ENCODE measurements around the gene CHRNA9.
"Not testable (repeated sequence)": the region's sequence is repeated elsewhere in the genome, so short reads cannot be mapped to it uniquely, and the experiment has no call there.

The CHRNA9 gene, protein sequence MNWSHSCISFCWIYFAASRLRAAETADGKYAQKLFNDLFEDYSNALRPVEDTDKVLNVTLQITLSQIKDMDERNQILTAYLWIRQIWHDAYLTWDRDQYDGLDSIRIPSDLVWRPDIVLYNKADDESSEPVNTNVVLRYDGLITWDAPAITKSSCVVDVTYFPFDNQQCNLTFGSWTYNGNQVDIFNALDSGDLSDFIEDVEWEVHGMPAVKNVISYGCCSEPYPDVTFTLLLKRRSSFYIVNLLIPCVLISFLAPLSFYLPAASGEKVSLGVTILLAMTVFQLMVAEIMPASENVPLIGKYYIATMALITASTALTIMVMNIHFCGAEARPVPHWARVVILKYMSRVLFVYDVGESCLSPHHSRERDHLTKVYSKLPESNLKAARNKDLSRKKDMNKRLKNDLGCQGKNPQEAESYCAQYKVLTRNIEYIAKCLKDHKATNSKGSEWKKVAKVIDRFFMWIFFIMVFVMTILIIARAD

DNA sequence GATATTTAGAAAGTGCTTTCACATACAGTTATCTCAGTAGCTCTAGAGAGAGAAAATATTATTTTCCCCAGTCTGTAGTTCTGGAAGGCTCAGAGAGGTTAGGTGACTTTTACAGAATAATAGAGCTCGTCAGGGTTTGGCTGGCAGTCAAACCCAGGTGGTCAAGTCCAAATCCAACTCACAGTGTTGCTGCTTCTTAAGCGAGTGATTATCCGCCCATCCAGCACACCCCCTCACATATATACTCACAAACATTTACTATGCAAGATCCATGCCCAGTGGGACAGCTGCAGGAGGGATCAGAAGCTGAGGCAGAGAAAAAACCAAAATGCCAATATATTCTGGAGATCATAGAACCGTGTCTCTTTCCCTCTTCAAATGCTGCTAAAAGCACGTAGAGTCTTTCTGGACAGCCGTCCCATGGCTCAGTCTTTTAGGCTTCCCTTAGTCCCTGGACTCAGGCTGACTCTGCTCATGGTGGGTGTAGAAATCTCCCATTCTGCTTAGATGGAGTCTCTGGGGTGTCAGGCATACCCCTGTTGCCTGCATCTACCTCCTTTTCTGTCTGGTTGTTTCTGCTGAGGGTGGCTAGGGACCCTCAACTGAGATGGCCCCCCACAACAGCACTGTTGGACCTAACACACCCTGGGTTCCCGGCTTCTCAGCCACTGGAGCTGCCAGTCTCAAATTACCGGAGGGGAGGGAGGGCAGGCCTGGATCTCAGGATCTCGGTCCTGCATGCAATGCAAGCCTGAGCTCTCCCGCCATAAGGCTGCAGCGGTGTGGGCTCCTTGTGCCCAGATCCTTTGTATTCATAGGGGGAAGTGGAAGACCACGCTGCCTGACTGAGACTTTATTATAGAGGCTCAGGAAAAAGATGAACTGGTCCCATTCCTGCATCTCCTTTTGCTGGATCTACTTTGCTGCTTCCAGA is at the start of gene CHRNA9:
CHRNA9 (plus strand) TSS at position 743 of the 934 bp plus-strand sequence; CDS start at position 878, 135 bp downstream.
- DNase-seq (ENCODE audit: low read depth in 2 of 2): no peak

DNA sequence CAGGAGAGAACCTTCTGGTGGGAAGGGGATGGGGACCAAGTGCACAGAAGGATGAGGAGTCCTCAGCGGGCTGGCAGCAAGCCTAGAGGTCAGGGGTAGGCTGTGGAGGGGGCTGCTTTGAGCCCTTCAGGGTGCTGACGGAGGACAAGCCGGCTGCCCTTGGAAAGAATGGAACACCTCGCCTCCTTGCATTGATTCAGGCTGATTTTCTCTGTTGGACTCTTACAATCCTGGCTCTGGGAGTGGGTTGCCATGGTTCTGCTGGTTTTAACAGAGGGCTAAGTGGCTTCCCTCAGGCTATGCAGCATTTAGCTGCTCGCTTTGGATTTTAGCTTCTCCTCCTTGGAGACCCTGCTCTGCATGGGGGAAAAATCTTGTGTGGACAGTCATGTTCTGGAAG is 49.4 kb upstream of the CHRNA9 start:
- no peak for DNase-seq (ENCODE audit: low read depth in 2 of 2)

DNA sequence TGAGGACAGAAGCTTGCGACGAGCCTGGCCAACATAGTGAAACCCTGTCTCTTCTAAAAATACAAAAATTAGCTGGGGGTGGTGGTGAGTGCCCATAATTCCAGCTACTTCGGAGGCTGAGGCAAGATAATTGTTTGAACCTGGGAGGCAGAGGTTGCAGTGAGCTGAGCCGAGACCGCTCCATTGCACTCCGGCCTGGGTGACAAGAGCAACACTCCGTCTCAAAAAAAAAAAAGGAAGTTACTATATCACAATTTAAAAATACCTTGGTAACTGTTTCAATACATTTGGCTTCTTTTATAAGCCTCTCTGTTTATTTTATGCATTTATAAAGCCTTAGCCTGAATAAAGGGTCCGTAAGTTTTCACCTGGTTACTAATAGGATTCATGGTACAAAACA is 46.6 kb upstream of the CHRNA9 start:
- DNase-seq (ENCODE audit: low read depth in 2 of 2): no peak

DNA sequence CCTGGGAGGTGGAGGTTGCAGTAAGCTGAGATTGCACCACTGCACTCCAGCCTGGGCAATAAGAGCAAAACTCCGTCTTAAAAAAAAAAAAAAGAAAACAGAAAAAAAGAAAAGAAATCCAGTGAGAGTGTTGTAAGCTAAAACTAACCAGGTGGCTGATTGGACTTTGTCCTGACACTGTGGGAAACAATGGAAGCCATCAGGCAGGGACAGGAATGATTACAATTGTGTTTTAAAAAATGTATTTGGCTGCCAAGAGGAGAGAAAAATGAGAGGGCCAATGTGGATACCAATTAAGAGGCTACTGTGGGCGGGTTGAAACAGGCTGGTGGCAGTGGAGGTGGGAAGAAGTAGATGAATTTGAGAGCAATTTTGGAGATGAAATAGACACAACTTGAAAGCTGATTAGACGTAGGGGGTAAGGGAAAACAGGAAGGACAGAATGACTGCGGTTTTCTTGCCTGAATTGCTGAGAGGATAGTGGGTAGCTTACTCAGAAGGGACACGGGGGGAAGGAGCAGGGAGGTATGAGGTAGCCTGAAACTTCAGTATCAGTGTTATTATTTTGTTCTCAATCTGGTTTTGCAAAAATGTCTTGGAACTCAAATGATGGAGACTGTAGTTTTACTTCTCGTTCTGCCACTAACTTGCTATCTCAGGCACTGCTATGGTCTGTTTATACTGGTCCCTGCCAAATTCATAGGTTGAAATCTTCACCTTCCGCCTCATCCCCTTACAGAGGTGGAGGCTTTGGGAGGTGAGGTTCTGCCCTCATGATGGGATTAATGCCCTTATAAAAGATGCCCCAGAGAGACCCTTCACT is 45.6 kb upstream of the CHRNA9 start:
- no peak for DNase-seq (ENCODE audit: low read depth in 2 of 2)

DNA sequence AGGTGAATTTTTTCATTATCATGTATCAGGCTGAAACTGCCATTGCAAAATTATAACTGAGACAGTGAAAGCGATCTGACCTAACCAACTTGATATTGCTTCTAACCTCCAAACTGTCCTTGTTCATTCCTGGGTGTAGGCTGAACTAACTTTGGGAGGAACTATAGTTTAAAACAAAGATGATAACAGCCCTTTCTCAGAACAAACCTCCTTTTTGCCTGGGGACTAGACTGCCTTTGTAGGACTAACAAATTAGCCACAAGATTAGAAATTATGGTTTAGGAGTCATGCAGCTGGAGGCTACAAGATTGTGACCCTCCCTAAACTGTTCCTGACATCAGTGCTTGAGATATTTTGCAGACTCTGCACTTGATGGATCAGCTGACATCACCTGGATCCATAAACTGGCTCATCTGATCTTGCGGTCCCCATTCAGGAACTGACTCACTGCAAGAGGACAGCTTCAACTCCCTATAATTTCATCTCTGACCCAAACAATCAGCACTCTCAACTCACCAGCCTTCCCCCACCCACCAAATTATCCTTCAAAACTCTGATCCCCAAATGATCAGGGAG is 44.4 kb upstream of the CHRNA9 start:
- not testable (repeated sequence) for DNase-seq (ENCODE audit: low read depth in 2 of 2)

DNA sequence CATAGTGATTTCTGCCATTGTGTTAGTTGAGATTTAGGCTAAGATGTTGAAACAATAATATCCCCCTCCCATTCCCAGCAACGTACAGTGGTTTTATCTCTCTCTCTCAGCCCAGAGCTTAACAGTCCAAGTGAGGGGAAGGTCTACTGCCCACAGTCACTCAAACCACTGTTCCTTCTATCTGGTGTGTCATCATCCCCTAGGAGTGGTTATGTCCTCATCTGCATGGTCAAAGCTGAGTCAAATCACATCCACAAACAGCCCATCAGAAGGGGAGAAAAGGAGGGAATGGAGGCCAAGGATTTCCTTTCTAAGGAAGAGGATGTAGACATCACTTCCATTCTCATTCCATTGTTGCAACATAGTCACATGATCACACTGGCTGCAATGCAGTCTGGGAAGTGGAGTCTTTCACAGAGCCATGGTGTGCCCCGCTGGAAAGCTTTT is 42.8 kb upstream of the CHRNA9 start:
- no peak for DNase-seq (ENCODE audit: low read depth in 2 of 2)

DNA sequence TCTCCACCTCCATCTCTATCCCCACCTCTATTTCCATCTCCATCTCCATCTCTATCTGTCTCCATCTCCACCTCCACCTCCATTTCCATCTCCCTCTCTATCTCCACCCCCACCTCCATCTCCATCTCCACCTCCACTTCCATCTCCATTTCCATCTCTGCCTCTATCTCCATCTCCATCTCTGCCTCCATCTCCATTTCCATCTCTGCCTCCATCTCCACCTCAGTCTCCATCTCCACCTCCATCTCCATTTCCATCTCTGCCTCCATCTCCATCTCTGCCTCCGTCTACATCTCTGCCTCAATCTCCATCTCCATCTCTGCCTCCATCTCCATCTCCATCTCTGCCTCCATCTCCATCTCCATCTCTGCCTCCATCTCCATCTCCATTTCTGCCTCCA is 40.8 kb upstream of the CHRNA9 start:
- DNase-seq (ENCODE audit: low read depth in 2 of 2): no peak

DNA sequence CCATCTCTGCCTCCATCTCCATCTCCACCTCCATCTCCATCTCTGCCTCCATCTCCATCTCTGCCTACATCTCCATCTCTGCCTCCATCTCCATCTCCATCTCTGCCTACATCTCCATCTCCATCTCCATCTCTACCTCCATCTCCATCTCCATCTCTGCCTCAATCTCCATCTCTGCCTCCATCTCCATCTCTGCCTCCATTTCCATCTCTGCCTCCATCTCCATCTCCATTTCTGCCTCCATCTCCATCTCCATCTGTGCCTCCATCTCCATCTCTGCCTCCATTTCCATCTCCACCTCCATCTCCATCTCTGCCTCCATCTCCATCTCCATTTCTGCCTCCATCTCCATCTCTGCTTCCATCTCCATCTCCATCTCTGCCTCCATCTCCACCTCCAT is 40.1 kb upstream of the CHRNA9 start:
- DNase-seq (ENCODE audit: low read depth in 2 of 2): not testable (repeated sequence)

DNA sequence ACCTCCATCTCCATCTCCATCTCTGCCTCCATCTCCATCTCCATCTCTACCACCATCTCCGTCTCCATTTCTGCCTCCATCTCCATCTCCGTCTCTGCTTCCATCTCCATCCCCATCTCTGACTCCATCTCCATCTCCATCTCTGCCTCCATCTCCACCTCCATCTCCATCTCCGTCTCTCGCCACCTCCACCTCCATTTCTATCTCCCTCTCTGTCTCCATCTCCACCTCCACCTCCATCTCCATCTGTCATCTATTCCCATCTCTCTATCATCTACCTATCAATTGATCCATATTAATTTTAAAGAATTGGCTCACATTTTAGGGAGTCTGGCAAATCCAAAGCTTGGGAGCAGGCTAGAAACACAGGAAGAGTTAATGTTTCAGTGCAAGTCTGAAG is 39.6 kb upstream of the CHRNA9 start:
- no peak for DNase-seq (ENCODE audit: low read depth in 2 of 2)

DNA sequence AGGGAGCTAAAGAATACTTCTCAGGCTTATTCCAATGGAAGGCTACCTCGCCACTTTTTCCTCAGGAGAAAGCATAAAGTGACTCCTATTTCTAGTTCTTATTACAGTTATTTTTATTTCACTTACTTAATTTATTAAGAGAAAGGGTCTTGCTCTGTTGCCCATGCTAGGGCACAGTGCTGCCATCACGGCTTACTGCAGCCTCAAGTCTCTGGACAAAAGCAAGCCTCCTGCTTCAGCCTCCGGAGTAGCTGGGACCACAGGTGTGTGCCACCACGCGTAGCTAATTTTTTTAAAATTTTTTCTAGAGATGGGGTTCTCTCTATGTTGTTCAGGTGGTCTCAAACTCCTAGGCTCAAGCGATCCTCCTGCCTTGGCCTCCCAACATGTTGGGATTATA is 36.0 kb upstream of the CHRNA9 start:
- no peak for DNase-seq (ENCODE audit: low read depth in 2 of 2)

DNA sequence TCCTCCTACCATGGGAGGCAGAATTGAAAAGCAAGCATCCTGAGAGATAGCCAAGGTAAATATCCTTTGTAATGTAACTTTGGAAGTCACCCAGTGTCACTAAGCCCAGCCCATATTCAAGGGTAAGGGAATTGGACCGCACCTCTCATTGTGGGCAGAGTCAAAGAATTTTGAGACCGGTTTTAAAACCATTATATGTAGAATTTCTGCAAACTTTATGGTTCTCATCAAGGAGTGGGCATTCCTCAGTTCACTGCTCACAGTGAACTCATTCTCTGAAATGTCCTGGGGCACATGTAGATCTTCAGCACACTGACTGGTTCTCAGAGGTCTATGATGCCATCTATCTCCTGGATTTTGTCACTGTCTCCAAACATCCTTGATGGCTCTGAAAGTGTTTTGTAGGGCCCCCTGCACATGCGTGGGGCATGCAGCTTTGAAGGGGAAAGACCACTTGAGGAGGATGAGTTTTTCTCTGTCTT is 35.3 kb upstream of the CHRNA9 start:
- DNase-seq (ENCODE audit: low read depth in 2 of 2): no peak

DNA sequence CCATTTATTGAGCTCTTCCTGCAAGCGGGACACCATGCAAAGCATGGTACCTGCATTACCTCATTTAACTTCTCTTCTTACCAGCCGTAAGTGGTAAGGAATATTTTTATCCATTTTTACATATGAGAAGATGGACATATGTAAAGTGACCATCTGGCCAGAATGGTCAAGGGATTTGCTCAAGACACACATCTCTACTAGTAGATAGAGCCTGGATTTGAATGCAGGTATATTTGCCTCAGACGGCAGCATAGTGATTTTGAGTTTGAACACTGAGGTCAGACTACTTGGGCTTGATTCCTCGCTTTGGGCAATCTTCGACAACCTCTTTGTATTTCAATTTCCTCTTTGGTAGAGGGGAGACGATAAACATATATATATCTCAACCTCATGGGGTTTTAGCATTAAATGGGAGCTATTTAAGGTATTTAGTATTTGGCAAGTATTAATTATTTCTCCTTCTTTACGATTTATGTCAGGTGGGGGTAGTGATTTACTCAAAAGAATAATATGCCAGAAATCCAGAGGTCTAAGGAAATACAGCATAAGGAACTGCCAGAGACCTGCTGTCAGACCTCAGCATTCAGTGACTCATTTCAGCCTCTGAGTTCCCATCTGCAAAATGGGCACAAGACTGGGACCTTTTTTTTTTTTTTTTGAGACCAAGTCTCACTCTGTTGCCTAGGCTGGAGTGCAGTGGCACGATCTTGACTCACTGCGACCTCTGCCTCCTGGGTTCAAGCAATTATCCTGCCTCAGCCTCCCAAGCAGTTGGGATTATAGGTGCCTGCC is 34.6 kb upstream of the CHRNA9 start:
- no peak for DNase-seq (ENCODE audit: low read depth in 2 of 2)

DNA sequence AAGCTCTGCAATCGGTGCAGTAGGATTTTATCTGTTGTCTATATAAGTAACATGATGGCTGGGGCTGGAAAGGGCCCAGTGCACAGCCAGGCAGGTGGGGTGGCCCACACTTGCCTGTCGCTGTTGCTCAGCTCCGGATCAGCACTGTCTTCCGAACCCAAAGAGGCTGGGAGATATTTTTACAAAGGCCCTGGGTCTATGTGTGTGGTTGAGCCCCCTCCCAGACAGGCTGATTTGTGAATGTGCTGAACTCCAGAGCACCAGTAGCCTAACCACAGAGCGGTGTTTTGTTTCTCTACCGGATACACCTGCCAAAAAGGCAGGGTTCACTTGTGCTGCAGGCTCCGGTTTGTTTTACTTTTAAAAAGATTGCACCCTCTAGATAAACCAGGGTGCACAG is 33.5 kb upstream of the CHRNA9 start:
- DNase-seq (ENCODE audit: low read depth in 2 of 2): peak in 1 of 2 donors; percentile 10

DNA sequence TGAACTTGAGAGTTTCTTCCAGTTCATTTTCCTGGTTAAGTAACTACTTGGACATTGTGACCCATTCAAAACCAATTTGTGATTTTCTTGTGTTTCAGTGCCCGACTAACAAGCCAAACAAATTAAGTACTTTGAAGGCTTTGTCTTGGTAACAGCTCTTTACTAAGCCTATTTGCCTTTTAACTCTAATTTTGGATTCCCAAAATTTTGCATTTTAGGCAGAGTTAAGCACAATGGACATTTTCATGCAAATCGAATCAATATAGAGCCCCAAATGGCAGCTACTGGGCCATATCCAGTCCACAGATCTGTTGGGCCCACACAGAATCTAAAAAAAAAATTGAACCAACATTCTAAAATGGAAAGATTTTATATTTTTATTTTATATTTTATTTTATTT is 31.4 kb upstream of the CHRNA9 start:
- DNase-seq (ENCODE audit: low read depth in 2 of 2): no peak

DNA sequence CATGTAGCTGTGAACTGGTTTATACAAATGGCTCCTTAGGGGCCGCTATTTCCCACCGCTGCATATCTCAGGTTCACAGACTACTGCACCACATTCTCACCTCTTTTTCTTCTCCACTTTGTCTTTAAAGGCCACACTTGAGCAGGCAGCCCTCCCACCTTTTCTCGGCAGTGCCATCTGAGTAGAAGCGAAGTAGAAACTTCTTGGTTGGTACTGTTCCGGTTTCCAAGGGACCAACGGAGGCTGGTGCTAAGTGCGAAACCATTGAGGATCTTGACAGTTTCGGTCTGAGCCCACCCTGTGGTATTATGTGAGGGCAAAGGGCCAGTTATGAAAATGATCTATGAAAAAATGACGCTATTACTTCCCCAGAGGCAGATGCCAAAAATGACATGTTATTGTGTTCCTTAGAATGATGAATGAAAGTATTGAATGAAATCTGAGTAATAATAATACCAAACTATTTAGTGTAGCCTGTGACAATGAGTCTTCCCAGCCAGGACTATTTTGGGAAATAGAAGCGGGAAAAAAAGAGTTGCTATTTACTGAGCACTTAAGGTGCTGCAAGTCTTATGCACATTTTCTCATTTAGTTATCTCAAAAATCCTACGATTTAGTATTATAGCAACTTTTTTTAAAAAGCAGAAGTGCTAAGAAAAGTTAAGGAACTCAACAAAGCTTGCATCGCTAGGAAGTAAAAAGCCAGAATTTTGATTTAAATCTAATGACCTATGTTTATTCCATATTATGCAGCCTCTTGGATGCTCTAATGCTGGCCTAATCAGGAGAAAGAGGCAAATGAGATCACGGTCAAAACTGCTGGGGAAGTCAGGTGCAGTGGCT is 29.6 kb upstream of the CHRNA9 start:
- peak in 1 of 2 donors; percentile 59 for DNase-seq (ENCODE audit: low read depth in 2 of 2)

DNA sequence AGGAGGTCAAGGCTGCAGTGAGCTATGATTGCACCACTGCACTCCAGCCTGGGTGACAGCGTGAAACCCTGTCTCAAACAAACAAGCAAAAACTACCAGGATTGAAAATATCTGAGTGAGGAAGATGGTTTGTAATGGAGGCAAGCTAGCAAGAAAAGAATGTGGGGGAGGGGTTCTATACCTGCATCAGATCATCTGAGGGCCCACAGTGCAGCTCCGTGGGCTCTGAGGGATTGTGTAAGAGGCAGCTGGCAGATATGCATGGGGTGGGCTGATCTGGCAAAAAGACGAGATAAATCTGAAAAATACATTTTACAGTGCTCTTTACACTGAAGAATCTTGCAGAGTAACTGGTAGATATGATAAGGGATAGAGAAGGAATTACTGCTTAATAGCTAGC is 28.9 kb upstream of the CHRNA9 start:
- DNase-seq (ENCODE audit: low read depth in 2 of 2): no peak

DNA sequence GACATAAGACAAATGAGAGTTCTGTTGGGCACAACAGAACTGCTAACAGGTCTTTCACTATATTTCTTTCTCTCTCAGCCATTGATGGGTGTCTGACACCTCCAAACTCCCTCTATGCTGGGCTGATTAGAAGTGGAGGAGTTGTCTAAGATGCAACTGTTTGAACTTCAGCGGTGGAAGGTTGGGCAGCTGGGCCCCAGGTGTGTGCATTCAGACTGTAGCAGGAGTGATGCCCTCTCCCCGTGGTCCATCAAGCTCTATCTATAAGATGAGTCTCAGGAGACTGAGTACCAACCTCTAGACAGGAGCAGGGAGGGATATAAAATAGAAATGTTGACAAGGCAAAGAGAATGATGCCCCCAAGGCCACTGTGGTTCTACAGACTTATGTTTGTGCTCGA is 28.2 kb upstream of the CHRNA9 start:
- no peak for DNase-seq (ENCODE audit: low read depth in 2 of 2)

DNA sequence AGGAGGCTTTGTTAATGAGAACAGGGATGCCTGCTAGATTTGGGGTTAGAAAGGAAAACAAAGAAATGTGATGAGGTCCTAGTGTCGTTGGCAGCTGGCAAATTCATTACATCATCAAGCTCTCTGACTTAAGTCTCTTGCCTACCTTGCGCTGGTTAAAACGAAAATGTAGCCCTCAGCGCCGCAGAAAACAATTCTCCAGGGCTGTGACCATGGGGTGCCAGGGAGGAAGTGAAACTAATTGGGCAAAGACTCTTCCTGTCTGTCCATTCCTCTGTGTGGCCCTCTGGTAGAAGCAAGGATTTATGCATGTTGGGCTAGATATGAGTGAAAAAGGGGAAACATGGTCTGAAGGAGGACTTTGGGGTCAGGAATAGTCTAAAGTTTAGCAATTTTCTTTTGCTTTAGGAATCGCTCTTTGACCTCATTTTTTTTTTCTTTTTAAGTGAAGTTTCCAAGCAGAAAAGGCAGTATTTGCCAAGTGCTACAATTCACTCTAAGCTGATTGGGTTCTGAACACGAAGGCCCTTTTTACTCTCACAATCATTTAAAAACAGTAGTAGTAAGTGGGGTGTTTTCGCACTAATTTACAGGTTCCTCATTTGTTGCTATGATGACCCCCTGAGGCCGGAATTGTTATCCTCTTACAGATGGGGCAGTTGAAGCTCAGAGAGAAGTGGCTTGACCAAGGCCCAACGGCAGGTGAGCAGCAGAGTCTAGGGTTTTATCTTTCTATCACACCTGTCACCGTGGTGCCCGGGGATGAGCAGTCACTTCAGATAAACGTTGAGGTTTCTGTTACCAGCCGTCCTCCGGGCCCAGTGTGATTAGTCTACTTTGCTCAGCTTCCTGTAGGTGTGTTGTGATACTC is 27.3 kb upstream of the CHRNA9 start:
- DNase-seq (ENCODE audit: low read depth in 2 of 2): peak; percentile 41
